HepG2 (cell line): ENCODE results near the gene EEF1E1. TPM values are rescaled to one million over a fixed set of nuclear protein-coding genes. Genes with fewer than 3 reads are reported as not detected.

Experiments used
- ATAC-seq: fragments of 200-7000 bp; cut with Tn5 transposase; 3 replicates; pipeline ENCODE4 v1.9.1; 2020; ENCODE audit warnings: mild to moderate bottlenecking, moderate library complexity
- BruUV-seq: library from RNA; stranded (reverse); fragments of 400-500 nt; replicated peaks from 2 replicates; lab custom pipeline; 2021; lab: Mats Ljungman, UMichigan
- CTCF ChIA-PET: fragments of 300-600 bp; formaldehyde crosslinking; extraction: SDS; loops from one replicate; lab custom pipeline; 2021; ENCODE audit warnings: low total read pairs, inconsistent platforms, low intra/inter-chr PET ratio; lab: Yijun Ruan, JAX
- POLR2A ChIA-PET: fragments of 350-600 bp; sonication (Branson Sonifier 250); formaldehyde crosslinking; loops from one replicate; lab custom pipeline; 2020; ENCODE audit warnings: antibody characterized with exemption, inconsistent platforms; lab: Yijun Ruan, JAX
- DNase-seq: peaks from one replicate; pipeline ENCODE4 v3.0.0-alpha.2; 2015; ENCODE audit warnings: low spot score
- FAIRE-seq: peaks from 3 replicates; lab custom pipeline; 2011; peaks lifted over from hg19 to GRCh38; lab: Jason Lieb, UNC
- H2AFZ ChIP-seq: one replicate; pipeline ENCODE4 v1.6.1; 2011; ENCODE audit warnings: low read length, inconsistent platforms
- H3K27ac ChIP-seq: fragments of 300-600 bp; 3 replicates; pipeline ENCODE4 v1.8.0; 2011; ENCODE audit warnings: mixed run types, mild to moderate bottlenecking, mixed read lengths, low read length, inconsistent platforms; ENCODE audit not compliant: insufficient read depth; ENCODE audit errors: extremely low read length
- H3K27me3 ChIP-seq, 2 experiments: fragments of 200-600 bp in 1 of 2; 2 replicates in 1 of 2; 3 replicates in 1 of 2; pipeline versions ENCODE4 v1.6.0 to v1.8.0; 2011; ENCODE audit warnings: low read length in 2 of 2, mild to moderate bottlenecking in 2 of 2, moderate library complexity in 2 of 2, inconsistent platforms in 1 of 2; ENCODE audit not compliant: insufficient read depth in 2 of 2, control insufficient read depth in 1 of 2
- H3K36me3 ChIP-seq, 2 experiments: fragments of 200-600 bp in 1 of 2; replicated peaks in 1 of 2; 2 replicates in 1 of 2; 3 replicates in 1 of 2; pipeline versions ENCODE4 v1.5.1 to v1.8.0; 2011; ENCODE audit warnings: low read length in 2 of 2, inconsistent platforms in 1 of 2; ENCODE audit not compliant: insufficient read depth in 2 of 2, control insufficient read depth in 1 of 2
- H3K4me1 ChIP-seq: 2 replicates; pipeline ENCODE4 v1.5.1; 2012; ENCODE audit warnings: low read length, inconsistent platforms; ENCODE audit not compliant: insufficient read depth
- H3K4me2 ChIP-seq: 2 replicates; pipeline ENCODE4 v1.6.0; 2011; ENCODE audit warnings: low read depth, low read length, inconsistent platforms
- H3K4me3 ChIP-seq, 3 experiments: fragments of 200-600 bp in 1 of 3; sonication (generic), shearing (Covaris generic) in 1 of 3; replicated peaks in 1 of 3; 2 replicates each; pipeline ENCODE4 v1.5.1; 2011 to 2016; ENCODE audit warnings: low read length in 3 of 3, inconsistent platforms in 2 of 3, low read depth in 2 of 3, mild to moderate bottlenecking in 2 of 3, control low read depth in 1 of 3, mixed read lengths in 1 of 3; ENCODE audit not compliant: insufficient read depth in 1 of 3
- H3K79me2 ChIP-seq: one replicate; pipeline ENCODE4 v1.6.1; 2011; ENCODE audit warnings: low read length, inconsistent platforms; ENCODE audit not compliant: insufficient read depth
- H3K9ac ChIP-seq: 2 replicates; pipeline ENCODE4 v1.6.0; 2011; ENCODE audit warnings: mild to moderate bottlenecking, low read depth, low read length, inconsistent platforms; ENCODE audit not compliant: insufficient read depth
- H3K9me3 ChIP-seq: 2 replicates; pipeline ENCODE4 v1.5.1; 2012; ENCODE audit warnings: mild to moderate bottlenecking, low read length
- H4K20me1 ChIP-seq: 2 replicates; pipeline ENCODE4 v1.6.0; 2011; ENCODE audit warnings: inconsistent platforms, mild to moderate bottlenecking, low read length, moderate library complexity; ENCODE audit not compliant: insufficient read depth
- KLF12 ChIP-seq: sonication (generic); formaldehyde crosslinking; IDR thresholded peaks from 2 replicates; pipeline ENCODE4 v1.4.0; 2020; ENCODE audit warnings: missing genetic modification reagents, borderline replicate concordance
- STAG1 ChIP-seq: sonication (generic); formaldehyde crosslinking; IDR thresholded peaks from 2 replicates; pipeline ENCODE4 v1.4.0; 2020; ENCODE audit warnings: missing genetic modification reagents
- UBTF ChIP-seq: sonication (generic); formaldehyde crosslinking; IDR thresholded peaks from 2 replicates; pipeline ENCODE4 v1.4.0; 2020; ENCODE audit warnings: mild to moderate bottlenecking, missing genetic modification reagents
- ZSCAN22 ChIP-seq: sonication (generic); formaldehyde crosslinking; IDR thresholded peaks from 2 replicates; pipeline ENCODE4 v1.4.0; 2020; ENCODE audit warnings: mild to moderate bottlenecking, missing genetic modification reagents
- WGBS: methylation state at CpG from one replicate; pipeline ENCODE4 v1.1.6; 2017; ENCODE audit warnings: low lambda C conversion rate; 5-methylcytosine and 5-hydroxymethylcytosine counted together
- in situ Hi-C: cut with HindIII; loops from 2 replicates; pipeline ENCODE4 v1.10.0; 2017; ENCODE audit warnings: low pct_unique_long_range_greater_than_20kb; ENCODE audit not compliant: extremely low pct_ligation_motif_present
- intact Hi-C: fragments of 100-400 bp; cut with micrococcal nuclease; formaldehyde crosslinking; loops from one replicate; pipeline ENCODE4 v1.10.0; 2022; ENCODE audit not compliant: unreplicated experiment
- polyA plus RNA-seq, 8 experiments: library from polyadenylated mRNA; depleted of rRNA in 3 of 8; stranded (reverse) in 7 of 8; unstranded in 1 of 8; fragments of >200 nt; fragmentation: Illumina TruSeq in 4 of 8; extraction: Trizol in 4 of 8; gene quantifications; 2 replicates each; pipeline versions ENCODE4 v1.2.1 to v1.2.3, GENCODE V29; 2011 to 2016; ENCODE audit warnings: low read depth in 4 of 8, missing spikeins in 1 of 8, mixed read lengths in 1 of 8; ENCODE audit not compliant: insufficient read depth in 1 of 8
- total RNA-seq, 5 experiments: library from RNA; depleted of rRNA; stranded (reverse); fragments of >200 nt; fragmentation: Illumina TruSeq; extraction: Trizol; gene quantifications; 2 replicates each; pipeline ENCODE4 v1.2.3, GENCODE V29; 2016; ENCODE audit warnings: low read depth in 1 of 5

EEF1E1 gene
- total and polyA plus RNA-seq, 2 of the 13 experiments (the other 11 are each of a cell fraction or from before 2014, with no cell fraction given) = 128 to 188 TPM

DNA sequence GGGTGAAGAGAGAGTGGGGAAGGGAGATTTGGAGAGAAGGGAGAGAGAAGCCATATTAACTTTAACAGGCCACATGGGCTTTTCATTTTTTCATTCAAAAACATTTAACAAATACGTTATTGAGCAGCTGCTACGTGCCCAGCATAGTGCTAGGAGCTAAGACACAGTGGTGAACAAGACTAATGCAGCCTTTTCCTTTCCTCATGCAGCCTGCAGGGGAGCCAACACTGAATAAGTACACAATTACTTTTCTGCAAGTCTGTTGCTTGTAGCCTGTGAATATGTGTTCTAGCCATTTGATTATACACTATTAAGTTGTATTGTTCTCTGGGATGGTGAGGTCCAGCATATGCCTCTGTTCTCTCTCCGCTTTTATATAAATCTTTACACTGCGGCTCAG is 36.2 kb downstream of the EEF1E1 start:
- in situ Hi-C loops = loop anchor here (10.0 kb wide), 1 partner anchor 341 kb away; the partner anchor contains the start of gene BMP6
- 93% methylated on average over 4 of the region's 4 CpGs for WGBS

More for the DNA sequence above, 36.2 kb downstream of the EEF1E1 start:
- Histone ChIP-seq H3K79me2 (peaks cover 14% of the 10 kb centered on the region), H3K27ac (no peak overlapping the region), H3K9ac (no peak overlapping the region), H3K9me3 (no peaks in the 10 kb centered on the region), H3K4me3 (no peak overlapping the region), H3K27me3 (no peaks in the 10 kb centered on the region; a peak in 1 of 5 replicates), H2AFZ (no peak overlapping the region), H3K36me3 (peaks cover 0 to 8% of the 10 kb centered on the region in 2 experiments; a peak in 3 of 5 replicates)
- BruUV-seq = no TSS peak
- CTCF ChIA-PET = interaction anchor here (0.6 kb wide), 1 partner anchor 36 kb away, joined by 3 read pairs; the partner anchor contains the start of gene EEF1E1
- ATAC-seq (no peak), DNase-seq (no peak)
- POLR2A ChIA-PET = interaction anchor here (3.9 kb wide), 1 partner anchor 35 kb away, joined by 110 read pairs; the partner anchor contains the start of gene EEF1E1
- TF ChIP-seq UBTF (CRISPR knock-in tag) (peak; percentile 11; the same call in 1 of the 2 replicates), ZSCAN22 (CRISPR knock-in tag) (no peak), STAG1 (CRISPR knock-in tag) (peak; percentile 6; the same call in 1 of the 2 replicates), KLF12 (CRISPR knock-in tag) (no peak)
- TF ChIP-seq, all 625 proteins: peak for 2
- Histone ChIP-seq H3K4me1 (peaks cover 39% of the 10 kb centered on the region), H4K20me1 (no peaks in the 10 kb centered on the region), H3K4me2 (no peak overlapping the region)
- FAIRE-seq = no peak
- intact Hi-C loops = no loop called here
